CD4-positive, alpha-beta T cell treated with Interleukin-17A for 4 hours (primary cell): Measurements from ENCODE around the gene POLG2.

Source experiments
- DNase-seq: peaks from one replicate; pipeline ENCODE4 v3.0.0-alpha.2; 2020; ENCODE audit warnings: mixed read lengths

Gene POLG2

DNA sequence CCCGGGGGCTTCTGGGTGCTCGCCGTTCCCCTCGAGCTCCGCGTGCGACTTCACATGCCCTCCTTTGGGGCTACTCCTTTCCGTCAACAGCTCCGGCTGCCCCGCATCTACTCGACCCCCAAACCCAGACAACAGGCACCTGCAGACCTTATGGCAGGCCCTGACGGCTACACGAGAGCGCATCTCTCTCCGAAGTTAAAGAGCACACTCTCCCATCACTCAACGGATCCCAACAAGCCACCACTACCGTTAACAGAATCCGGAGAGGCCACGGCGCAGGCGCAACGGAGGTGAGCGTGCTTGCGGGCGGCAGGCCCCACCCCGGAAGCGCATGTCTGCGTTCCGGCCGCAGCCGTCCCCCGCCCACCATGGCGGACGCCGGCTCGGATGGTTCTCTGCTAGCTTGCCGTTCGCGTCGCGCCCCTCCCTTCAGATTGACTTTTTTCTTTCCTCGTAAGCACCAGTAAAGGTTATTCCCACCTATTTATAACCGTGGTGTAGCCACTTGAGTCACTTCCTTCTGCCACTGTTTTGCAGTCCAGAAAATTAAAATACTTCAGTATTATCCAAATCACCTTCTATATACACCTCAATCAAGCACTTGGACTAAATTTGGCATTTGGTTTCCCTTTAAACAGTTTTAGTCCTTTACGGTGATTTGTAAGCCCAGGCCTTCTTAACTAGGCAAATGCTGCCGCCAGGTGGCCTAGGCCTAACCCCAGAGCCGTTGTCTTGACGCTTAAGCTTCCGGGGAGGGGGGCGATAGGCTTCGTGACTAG is at the start of gene POLG2:
POLG2 (minus strand) TSS at position 269 of the 779 bp plus-strand sequence; CDS start at position 183, 86 bp downstream.
- peak; percentile 98 for DNase-seq

DNA sequence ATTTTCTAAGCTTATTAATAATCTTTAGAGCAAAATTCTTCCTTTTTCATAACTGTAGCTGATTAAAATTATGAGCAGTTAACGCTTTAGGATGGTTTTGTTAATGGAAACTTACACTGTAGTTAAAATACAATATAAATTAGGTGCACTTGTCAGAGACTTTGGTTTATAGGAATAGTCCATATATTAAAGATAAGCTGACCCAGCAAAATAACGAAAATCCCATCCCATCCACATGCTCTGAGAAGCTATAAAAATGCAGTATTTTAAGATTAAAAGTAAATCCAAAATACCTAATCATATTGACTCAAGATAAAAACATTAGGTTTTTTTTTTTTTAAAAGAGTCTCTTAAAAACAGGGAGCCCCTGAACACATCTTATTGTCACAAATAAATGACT is 47.9 kb upstream of the POLG2 start:
- DNase-seq: no peak

DNA sequence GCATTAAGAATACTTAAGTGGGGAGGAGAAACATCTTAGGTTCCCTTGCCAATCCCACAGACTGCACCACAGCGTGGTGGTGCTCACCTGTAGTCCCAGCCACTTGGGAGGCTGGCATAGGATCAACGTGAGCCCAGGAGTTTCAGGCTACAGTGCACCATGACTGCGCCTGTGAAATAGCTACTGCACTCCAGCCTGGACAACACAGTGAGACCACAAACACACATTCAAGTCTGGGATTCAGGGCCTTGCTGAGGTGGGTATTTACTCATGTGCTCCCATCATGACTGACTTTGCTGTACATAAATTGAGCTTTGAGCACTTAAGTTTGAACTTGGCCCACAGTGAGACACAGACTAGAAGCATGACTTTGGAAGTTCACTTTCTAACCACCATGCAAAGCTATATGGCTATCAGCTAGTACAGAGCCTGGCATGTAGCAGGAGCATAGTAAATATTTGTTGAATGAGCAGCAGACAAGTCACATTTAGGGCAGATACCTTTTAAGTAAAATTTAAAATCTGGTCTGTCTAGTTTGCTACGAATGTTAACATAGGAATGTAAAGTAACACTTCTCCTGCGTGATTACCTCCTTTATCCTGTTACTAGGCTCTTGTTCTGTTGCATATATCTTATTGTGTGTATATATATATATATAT is 43.4 kb upstream of the POLG2 start:
- DNase-seq: no peak

DNA sequence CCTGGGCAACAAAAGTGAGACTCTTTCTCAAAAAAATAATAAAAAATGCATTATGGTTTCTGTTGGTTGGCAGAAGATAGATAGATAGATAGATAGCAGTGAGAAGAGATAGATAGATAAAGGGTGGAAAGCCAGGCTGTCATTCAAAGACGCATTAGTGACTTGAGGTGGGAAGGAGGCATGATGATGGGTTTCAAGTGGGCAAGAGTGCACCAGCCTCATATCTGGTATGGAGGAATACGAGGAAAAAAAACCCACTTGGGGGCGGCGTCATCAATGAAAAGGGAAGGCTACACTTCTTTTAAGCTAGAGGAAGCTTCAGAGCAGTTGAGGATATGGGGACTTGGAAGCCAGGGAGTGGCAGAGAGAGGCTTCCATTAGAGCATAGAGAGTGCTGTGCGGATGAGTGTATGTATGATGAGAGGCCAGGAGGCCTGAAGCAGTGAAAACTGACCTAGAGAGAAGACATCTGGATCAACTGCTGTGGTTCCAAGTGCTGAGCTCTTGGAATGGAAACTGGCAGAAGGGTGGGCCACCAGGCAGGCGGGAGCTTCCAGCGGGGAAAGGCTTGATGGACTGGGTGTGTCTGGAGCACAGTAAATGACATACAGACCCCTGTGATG is 41.8 kb upstream of the POLG2 start:
- DNase-seq: no peak

DNA sequence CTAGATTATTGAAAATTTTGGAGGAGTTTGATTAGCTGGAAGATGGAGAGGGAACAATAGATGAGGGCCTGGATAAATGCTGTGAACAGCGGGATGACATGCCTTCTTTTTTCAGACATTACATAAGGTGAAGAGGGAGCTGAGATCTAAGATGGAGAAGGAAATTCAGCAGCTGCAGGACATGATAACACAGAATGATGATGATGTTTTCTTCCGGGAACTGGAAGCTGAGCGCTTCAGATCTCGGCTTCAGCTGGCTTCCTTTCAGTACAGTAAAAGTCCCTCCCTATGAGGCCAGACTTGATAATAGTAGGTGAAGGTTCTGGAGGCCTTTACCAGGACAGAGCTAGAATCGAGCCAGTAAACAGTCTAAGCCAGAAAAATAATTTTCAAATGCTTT is 40.6 kb upstream of the POLG2 start:
- no peak for DNase-seq

DNA sequence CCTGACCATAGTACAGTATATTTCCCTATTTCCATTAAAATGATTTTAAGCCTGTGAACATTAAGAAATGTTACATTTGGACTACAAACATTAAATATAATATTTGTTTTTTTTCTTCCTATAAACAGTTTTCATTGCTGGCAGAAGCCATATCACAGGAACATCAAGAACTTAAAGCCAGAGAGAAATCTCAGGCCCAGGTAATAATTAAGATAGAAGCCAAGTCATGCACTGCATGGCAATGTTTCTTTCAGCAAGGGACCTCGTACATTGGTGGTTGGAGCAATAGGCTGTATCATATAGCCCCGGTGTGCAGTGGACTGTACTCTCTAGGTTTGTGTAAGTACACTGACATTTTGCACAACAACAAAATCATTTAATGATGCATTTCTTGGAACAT is 40.1 kb upstream of the POLG2 start:
- no peak for DNase-seq

DNA sequence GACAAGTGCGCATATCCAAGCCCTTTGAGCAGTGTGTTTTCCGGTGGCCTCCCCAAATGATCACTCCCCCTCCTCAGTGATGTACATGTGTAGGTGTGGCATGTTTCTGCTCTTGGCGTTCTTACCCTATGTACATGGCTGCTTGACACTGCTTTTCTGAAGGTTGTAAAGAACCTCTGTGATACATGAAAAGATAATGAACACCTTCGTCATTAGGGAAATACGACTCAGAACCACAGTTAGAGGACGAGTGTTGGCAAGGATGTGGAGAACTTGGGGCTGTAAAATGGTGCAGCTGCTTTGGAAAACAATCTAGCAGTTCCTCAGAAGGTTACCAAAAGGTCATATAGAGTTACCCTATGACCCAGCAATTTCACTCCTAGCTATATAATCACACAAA is 38.5 kb upstream of the POLG2 start:
- no peak for DNase-seq

DNA sequence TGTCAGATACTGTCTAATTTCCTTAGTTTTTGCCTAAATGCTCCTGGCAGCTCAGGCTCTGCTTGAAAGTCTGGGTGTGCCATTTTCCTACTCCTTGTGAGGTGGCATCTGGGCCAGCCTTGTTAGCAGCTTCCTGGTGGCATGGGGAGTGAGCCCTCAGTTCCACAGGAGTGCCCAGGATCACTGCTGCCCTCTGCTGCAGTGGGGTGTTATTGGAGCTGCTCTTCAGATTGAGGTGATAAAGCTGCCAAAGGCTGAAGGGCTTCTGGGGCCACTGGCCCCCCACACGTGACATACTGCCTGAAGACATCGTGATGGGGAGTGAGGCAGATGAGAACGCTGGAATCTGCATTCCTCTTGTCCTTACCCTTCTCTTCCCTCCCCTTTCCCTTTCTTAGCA is 37.3 kb upstream of the POLG2 start:
- peak; percentile 17 for DNase-seq

DNA sequence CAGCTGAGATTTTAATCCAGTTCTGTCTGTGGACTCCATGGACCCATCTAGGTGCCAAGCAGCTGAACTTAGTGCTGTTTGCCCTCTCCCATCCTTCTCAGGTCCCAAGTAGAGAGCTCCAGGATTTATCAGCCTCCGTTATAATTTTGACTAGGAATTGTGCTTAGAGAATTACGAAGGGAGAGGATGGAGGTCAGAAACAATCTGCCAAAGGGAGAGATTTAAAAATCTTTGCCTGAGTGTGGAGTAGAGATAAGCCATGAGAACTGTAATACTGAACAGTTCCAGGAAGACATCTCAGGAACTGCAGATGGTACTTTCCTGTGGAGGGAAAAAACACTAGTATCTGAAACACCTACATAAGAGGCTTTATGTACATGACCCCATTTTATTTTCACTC is 36.9 kb upstream of the POLG2 start:
- DNase-seq: no peak

DNA sequence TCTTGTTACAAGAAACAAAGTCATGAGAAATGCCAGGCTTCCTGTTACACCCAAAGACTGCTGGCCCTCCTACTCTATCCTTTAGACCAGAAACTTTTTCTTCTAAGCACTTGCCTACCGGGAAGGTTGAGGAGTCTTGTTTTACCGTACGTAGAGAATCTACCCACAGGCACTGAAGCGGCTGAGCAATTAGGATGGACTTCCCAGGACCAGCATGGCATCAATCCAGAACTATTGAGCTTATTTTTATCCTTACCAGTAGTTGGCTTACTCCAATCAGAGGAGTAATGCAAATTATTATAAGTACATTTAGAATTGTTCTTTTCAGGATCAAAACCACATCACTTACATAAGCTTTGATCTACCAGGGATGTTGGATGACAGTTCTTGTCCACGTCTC is 35.6 kb upstream of the POLG2 start:
- no peak for DNase-seq

DNA sequence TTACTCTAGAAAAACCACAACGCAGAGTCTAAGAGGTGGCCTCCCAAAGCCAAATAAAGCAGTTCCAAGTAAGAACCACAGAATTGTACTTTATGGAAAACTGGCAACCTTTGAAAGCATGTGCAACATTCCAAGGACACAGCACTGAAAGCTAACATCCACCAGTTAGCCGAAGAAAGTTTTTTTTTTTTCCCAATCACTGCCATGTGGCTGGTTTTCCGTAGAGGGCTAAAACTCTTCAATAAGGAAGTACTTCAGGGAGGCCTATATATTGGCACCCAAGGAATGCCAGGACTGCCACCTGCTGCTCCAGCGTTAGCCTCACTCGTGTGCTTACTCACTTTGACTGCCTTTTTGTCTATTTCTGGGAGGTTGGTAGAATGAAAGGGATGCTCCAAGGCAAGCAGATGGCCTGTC is 35.1 kb upstream of the POLG2 start:
- no peak for DNase-seq

DNA sequence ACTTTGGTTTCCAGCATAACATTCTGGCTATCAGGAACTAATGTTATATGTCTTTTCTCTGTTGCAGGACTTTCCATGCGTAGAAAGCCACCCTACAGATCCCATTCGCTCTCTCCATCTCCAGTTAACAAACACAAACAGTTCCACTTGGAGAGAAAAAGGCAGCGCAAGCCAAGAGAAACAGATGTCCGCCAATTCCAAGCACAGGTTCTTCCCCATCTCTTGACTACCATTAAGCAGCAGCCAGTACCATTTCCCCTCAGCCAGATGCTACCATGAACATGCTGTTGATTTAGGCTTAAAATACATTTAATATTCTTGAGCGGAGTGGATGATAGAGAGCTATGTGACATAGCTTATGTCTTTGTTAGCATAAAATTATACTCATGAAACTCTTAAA is 32.4 kb upstream of the POLG2 start:
- DNase-seq: no peak

DNA sequence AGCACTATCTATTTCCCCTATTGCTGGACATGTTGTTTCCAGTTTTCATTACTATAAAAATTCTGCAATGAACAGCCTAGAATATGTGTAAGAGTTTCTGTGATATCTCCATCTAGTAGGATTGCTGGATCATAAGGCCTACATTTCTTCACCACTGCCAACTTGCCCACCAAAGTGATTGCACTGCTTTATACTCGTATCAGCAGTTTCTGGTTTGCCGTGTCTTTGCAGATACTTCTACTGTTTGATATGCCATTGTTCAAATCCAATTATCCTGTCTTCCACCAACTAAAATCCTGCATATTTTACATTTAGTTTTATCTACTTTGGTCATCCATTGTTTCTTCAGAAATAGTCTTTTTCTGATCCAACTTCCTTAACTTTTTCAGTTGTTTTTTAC is 31.1 kb upstream of the POLG2 start:
- no peak for DNase-seq

DNA sequence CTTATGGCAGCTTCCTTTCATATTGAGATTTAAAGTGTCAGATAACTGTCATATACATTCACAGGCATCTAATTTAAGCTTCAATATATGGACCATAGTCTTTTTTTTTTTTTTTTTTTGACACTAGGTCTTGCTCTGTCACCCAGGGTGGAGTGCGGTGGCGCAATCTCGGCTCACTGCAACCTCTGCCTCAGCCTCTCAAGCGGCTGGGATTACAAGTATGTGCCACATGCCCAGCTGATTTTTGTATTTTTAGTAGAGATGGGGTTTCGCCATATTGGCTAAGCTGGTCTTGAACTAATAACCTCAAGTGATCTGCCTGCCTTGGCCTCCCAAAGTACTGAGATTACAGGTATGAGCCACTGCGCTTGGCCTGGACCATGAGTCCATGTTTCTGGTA is 23.5 kb upstream of the POLG2 start:
- no peak for DNase-seq

DNA sequence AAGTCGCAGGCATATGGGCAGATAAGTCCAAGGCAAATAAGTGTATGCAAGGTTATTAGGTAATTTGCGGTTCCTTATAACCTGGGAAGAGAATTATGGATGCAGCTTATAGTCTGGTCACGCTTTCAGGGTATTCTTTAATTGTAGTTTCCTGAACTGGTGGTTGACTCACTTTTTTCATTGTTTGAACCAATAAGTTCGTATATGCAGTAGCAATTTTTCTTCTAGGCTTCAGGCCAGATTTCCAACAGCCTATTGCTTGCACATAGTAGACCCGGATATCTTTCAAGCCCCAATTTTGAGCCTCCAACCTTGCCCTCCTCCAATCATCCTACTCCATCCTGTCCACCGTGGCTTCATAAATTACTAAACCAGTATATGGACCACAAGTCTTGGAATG is 22.7 kb upstream of the POLG2 start:
- no peak for DNase-seq

DNA sequence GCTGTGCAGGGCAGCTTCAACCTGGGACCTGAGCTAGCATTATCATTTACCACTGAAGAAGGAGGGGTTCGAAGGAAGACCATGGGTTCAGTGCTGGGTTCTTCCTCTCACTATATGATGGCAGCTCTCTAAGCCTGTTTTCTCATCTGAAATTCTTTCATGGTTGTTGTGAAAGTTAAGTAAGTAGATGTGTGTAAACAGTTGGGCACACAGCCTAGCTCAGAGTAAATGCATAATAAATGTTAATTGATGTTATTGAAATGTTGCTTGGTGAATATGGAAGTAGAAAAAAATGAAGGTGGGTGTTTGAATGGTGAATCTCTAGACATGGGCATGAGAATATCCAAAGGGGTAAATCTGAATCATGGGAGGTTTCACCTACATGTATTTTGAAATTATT is 19.0 kb upstream of the POLG2 start:
- DNase-seq: no peak

DNA sequence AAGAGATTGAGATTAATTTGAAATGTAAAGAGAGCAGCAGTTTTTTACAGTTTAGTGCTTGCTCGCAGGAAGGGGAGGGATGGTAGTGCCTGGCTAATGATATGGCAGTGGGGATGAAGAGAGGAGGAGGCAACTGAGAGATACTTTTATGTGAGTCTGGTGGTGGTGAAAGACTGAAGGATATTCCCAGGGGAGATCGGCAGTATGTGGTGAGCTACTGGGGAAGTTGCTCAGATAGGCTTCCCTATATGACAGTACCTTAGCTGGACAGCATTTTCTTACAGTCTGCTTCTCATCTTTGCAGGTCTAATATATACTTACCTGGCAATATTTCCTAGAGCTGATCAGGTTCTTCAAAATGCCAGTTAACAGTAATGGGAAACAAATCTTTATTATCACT is 18.6 kb upstream of the POLG2 start:
- DNase-seq: no peak

DNA sequence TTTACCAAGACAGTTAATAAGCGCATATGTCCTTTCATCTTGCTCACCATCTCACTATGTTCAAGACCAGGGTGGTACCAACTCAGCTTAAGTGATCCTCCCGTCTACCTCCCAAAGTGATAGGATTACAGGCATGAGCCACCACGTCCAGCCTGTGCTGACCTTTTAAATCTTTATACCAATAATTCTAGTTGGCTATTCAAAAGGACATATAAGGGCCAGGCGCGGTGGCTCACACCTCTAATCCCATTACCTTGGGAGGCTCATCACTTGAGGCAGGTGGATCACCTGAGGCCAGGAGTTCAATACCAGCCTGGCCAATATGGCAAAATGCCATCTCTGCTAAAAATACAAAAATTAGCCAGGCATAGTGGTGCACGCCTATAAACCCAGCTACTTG is 12.3 kb upstream of the POLG2 start:
- DNase-seq: no peak

DNA sequence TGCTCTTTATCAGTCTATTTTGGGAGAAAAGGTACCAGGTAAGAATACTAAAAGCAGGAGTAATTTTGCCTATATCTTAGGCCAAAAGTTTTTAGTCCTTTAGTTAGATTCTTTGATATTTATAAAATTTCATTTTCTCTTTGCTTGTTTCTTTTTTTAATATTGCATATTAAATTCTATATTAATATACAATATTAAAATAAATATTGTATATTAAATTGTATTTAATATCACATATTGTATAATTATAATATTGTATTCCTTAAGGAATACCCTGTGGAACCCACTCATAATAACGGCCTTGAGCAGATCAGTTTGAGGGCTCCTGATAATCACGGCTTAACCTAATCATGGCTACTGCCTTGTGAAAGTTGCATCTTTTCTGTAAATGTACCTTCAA is 11.8 kb upstream of the POLG2 start:
- no peak for DNase-seq

DNA sequence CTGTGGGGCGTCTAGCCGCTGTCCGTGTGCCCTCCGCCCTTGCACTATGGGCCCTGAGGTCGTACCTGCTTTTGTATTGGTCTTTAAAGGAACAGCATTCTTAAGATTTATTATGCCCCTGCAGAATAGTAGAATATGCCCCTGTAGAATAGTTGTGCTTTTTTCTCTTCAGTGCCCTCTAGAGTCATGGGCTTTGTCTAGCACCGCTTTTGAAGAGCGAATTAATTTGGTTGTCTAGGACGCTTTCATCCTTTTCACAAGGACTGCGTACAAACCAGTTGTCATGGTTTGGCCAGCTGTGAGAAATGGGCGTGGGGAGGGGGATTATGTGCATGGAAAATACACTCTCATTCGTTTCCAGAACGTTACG is 10.5 kb upstream of the POLG2 start:
- DNase-seq: peak; percentile 34

DNA sequence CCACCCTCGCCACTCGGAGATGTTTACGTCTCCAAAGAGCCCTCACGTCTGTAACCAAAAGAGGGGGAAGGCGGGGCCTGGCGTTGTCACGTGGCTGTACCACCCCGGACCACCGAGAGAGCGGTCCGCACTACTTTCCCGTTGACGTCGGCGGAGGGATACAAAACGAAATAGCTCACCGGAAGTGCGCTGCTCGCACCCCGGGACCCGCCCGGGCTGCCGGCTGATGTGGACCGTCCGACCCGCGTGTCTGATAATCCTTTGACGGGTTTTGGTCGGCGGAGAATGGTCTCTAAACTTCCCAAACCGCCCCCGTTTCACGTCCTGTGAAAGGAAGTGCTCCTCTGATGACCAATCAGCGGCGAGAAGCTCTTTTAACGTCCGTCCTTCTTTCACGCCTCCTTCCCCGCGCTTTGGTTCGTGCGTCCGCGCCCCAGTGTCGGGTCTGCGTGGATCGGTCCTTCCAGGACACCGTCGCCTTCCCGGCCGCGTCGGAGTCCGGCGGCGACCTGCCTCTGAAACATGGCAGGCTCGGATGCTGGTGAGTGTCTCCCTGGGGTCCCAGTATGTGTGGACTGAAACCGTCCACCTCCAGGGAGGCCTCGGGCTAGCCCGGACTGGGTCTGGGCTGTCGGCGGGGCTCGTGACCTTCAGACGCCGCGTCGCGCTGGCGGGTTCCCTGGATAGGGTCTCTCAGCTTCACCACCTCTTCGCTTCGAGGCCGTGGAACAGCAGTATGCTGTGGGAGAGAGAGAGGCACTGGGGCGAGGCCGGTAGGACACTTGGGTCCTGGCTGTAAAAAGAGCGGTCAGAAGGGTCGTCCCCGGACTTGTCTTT is 9.9 kb upstream of the POLG2 start, which contains the start of gene CEP95:
CEP95 (plus strand) TSS at position 402 of the 837 bp plus-strand sequence; CDS start at position 523, 121 bp downstream.
- DNase-seq: peak; percentile 97

DNA sequence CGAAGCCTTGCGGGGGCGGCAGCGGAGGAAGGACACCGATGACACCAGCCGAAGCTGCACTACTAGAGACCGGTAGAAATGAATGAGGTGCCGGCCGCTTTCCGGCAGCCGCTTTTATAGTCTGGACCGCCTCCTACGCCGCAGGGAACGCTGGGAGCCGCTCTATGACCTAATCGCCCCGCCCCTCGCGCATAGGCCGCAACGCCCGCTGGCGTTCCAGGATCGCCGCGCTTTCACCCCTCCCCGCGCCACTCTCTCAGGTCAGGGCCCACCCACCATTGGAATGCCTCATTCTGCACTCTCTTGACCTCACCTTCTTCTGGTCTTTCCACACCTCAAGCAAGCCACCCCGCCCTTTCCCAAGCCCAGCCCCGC is 9.3 kb upstream of the POLG2 start, which contains the start of gene DDX5:
DDX5 (minus strand) TSS at position 89 of the 375 bp plus-strand sequence. CDS start 170 bp downstream, outside the sequence.
- DNase-seq: peak; percentile 98
